Effector memory CD8-positive, alpha-beta T cell (primary cell): ENCODE results near the gene POLR2M.

ENCODE experiments used
- ATAC-seq: fragments of 150-1000 bp; cut with Tn5 transposase; replicated peaks from 2 replicates; pipeline ENCODE4 v1.10.0; 2021; ENCODE audit warnings: mild to moderate bottlenecking, moderate library complexity
- DNase-seq, 3 experiments: peaks; one replicate each; pipeline ENCODE4 v3.0.0; 2021
- H3K27ac Mint-ChIP-seq, 2 donors: one replicate each; pipeline ENCODE4 v1.8.0; 2022; ENCODE audit warnings: mild to moderate bottlenecking in 2 of 2, mixed read lengths in 2 of 2, moderate library complexity in 2 of 2
- H3K27me3 Mint-ChIP-seq, 2 donors: one replicate each; pipeline ENCODE4 v1.8.0; 2022; ENCODE audit warnings: mixed read lengths in 2 of 2
- H3K36me3 Mint-ChIP-seq: one replicate; pipeline ENCODE4 v1.8.0; 2022; ENCODE audit warnings: mild to moderate bottlenecking, moderate library complexity, mixed read lengths; ENCODE audit not compliant: insufficient read depth
- H3K4me1 Mint-ChIP-seq, 2 donors: one replicate each; pipeline ENCODE4 v1.8.0; 2022; ENCODE audit warnings: low read depth in 2 of 2, mixed read lengths in 2 of 2
- H3K4me3 Mint-ChIP-seq, 2 donors: one replicate each; pipeline ENCODE4 v1.8.0; 2022; ENCODE audit warnings: mild to moderate bottlenecking in 2 of 2, mixed read lengths in 2 of 2, moderate library complexity in 2 of 2
- H3K9me3 Mint-ChIP-seq, 2 donors: one replicate each; pipeline ENCODE4 v1.8.0; 2022; ENCODE audit warnings: mixed read lengths in 2 of 2

POLR2M gene

DNA sequence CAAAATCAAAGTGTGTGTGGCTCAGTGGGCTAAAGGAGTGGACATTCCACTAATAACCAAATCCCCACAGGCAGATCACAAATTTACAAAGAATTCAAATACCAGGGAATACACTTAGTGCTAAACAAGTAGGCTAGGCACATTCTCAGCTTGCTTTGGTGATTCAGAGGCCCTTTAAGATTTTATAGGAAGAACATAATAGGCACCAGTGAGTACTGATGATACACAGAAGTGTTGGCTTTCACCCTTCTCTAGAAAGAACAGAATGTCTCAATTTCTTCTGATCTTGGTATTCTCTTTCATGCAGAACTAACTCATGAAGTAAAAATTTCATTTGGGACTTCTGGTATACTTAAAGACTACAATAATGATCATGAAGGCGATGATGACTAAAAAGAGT is 55.0 kb downstream of the POLR2M start:
- Mint-ChIP-seq H3K27me3 (no peaks in the 10 kb centered on the region), H3K4me3 (no peak overlapping the region), H3K27ac (no peak overlapping the region), H3K9me3 (no peaks in the 10 kb centered on the region), H3K4me1 (no peaks in the 10 kb centered on the region), H3K36me3 (no peaks in the 10 kb centered on the region)
- ATAC-seq, result no peak
- no peak for DNase-seq

DNA sequence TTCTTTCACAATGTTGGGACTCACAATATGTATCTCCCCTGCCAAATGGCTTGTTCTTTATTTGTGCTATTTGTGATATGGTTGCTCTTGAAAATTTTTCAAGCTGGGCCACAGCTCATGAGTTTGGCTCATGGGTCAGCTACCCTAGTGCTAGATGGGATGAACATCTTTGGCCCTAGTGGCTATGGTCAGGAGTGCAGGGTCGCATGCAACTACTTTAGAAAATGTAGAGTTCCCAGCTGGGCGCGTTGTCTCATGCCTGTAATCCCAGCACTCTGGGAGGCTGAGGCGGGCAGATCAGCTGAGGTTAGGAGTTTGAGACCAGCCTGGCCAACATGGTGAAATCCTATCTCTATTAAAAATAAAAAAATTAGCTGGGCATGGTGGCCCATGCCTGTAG is 55.8 kb downstream of the POLR2M start:
- no peak for ATAC-seq

DNA sequence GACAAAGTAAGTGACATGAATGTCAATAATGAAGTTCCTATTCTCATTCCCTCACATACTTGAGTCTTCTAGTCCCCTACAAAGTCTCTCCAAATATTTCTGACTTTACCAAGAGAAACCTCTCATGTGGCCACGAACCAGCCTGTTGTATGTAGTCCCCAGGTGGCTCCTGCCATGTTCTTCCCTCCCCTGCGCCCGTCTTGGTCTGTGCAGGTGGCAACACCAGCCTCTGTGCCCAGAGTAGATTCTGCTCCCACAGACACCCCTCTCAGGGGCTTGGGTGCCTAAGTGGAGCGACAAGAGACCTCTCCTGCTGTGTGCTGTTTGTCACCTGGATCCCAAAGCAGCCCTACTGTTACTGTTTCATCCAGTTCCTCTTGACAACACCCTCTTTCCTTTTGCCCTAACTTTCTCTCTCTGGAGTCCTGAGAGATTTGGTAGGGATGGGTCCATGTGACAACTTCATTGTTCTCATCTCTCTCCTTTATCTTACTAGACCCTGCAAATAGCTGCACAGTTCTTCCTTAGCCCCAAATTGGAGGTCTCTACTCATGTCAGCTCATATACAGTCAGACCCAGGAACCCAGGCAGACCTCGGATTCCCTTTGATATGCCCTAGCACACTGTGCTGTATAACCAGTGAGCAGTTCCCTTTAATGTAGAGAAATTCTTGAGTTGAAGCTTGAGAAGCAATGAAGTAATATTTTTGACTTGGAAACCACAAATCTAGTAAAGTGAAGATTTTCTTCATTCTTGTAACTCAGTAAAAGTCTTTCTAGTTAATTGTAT is 56.9 kb downstream of the POLR2M start:
- Mint-ChIP-seq H3K27ac (no peak overlapping the region), H3K4me1 (peaks cover 9 to 10% of the 10 kb centered on the region in 2 donors), H3K9me3 (no peaks in the 10 kb centered on the region), H3K27me3 (no peaks in the 10 kb centered on the region), H3K36me3 (no peaks in the 10 kb centered on the region), H3K4me3 (no peak overlapping the region)
- DNase-seq, result no peak
- ATAC-seq, result no peak

More for the DNA sequence above, 55.8 kb downstream of the POLR2M start:
- H3K27ac Mint-ChIP-seq, result no peak overlapping the region
- no peaks in the 10 kb centered on the region for H3K36me3 Mint-ChIP-seq
- no peaks in the 10 kb centered on the region for H3K27me3 Mint-ChIP-seq
- DNase-seq, result no peak
- no peaks in the 10 kb centered on the region for H3K9me3 Mint-ChIP-seq
- peaks cover 2 to 3% of the 10 kb centered on the region in 2 donors for H3K4me1 Mint-ChIP-seq
- no peak overlapping the region for H3K4me3 Mint-ChIP-seq
